Right kidney (tissue), 1 donor: ENCODE data around the gene NID2.

Source experiments
- DNase-seq: peaks from one replicate; pipeline ENCODE4 v3.0.0-alpha.2; 2016

The NID2 gene

DNA sequence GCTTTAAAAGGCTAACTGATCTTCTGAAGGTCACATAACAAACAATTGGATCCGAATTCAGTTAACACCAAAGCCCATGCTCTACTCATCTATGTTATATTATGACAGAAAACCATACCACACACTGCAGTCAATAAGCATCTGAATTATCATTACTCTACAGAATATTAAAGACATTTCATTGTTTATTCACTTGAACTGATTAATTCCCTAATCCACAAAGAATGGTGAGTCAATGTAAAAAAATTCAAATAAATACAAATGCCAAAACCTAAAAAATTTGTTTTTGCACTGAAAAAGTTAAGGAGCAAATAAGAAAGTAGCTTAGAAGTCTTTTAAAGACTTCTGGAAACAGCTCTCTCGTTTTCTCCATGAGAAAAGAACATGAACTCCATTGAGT is 13.7 kb downstream of the NID2 start:
- DNase-seq = no peak

- DNase-seq = no peak
Measured at GRCh38 chr14:52054678-52055077, 14.2 kb downstream of the NID2 start.

DNA sequence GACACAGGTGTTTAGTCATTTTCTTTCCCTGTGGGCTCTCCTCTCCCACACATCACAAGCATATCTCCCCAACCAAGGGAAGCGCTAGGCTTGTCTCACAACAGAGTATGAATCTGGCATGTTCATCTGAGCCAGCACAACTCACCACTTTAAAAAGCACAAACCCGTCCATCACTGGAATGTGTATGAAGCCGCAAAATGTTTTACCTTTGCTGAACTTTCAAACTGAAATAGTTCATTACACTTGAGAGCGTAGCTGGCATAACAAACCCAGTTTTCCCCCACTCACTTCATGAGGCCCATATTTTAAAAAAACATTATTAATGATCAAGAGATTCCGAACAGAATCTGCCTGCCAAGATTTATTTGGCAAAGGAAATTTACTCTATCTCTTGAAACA is 15.8 kb downstream of the NID2 start:
- DNase-seq = no peak

GRCh38 chr14:52052288-52052943 is 16.4 kb downstream of the NID2 start:
- DNase-seq = no peak

DNA sequence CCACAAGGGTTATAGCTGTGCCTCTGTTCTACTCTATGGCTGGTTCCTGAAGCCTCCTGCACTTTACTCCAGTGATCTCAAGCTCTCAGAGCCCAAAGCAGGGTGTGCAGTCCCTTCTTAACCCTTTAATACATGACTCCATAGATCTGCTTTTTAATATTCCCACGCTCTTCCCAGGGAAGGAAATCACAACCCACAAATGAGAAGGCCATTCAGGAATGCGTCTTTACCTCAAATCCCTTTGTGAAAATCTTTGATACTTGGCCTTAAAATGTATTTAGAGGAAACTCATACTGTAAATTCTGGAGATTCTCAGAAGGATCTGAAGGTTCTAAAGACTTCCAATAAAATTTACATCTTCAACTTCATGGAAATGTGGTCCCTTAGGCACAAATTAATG is 17.0 kb downstream of the NID2 start:
- DNase-seq = no peak

DNA sequence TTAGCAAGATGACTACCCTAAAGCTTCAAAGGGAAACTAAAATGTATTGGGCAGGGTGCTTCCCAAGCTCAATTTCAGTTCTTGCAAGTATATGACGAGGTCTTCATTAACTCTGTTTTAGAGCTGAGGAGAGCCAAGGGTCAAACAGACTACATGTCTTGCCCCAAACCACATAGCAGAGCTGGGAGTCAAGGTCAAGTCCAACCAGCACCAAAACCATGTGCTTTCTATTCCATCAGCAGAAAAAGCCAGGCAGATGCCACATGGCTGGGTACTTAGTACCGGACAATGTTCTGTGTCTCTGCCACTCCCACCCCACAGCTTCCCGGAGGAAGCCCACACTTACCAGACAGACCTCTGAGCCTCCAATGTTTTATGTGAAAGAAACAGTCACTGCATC is 17.6 kb downstream of the NID2 start:
- DNase-seq = no peak

DNA sequence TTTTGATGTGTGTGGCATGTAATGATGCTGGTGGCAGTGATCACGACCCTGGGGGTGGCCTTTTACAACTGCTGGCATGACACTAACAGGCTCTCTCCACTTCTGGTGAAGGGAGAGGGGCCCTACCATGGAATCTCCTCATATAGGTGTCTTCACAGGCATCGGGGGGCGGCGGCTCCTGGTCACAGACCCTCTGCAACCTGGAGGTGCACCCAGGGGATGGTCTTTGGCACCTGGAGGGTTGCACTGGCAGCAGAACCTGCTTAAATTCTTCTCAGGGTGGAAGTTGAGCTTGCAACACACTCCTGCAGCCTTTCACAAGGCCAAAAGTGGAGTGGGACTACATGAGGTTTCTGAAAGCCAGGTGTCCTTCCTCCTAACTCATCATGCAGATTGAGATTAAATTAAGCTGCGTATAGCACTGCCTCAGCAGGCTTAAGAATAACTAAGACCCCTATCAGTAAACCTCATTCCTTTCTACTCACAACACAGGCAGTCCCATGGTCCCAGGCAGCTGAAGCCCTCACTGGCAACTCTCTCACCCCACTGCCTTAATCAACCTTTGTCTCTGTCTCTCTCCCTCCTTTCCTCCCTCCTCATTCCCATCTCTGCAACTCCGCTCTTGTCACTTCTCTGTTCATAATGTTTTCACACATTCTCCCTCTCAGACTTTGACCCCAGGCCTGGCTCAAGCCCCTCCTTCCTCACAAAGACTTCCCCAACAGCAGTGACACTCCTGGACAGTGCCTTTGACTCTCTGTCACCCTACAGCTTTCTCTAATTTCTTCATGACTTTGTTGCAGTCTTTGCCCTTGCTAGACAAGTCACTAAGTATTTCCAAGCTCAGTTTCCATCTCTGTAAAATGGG is 18.9 kb downstream of the NID2 start:
- no peak for DNase-seq

DNA sequence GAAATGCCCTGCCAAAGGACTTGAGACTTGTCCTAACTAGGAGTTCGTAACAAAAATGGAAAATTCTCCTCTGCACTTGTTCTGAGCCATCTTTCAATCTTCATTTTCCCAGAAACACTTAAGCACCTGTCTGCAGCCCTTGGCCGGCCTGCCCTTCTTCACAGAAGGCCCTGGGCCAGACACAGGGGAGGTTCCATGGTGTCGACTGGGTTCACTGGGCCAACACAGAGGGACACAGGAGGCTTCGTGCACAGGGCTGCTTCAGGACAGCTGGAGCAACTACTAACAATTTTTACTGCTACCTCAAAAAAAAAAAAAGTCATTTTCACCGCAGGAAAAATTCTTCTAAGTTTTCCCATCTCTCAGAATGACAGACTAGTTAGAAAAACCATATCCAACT is 19.6 kb downstream of the NID2 start:
- no peak for DNase-seq

GRCh38 chr14:52048641-52049204 is 20.1 kb downstream of the NID2 start:
- no peak for DNase-seq

GRCh38 chr14:52048116-52048515 is 20.7 kb downstream of the NID2 start:
- DNase-seq = no peak

GRCh38 chr14:52046376-52046917 is 22.4 kb downstream of the NID2 start:
- no peak for DNase-seq

GRCh38 chr14:52044791-52045522 is 23.9 kb downstream of the NID2 start:
- DNase-seq = no peak

GRCh38 chr14:52043690-52044089 is 25.2 kb downstream of the NID2 start:
- no peak for DNase-seq

GRCh38 chr14:52042371-52043289 is 26.2 kb downstream of the NID2 start:
- no peak for DNase-seq

DNA sequence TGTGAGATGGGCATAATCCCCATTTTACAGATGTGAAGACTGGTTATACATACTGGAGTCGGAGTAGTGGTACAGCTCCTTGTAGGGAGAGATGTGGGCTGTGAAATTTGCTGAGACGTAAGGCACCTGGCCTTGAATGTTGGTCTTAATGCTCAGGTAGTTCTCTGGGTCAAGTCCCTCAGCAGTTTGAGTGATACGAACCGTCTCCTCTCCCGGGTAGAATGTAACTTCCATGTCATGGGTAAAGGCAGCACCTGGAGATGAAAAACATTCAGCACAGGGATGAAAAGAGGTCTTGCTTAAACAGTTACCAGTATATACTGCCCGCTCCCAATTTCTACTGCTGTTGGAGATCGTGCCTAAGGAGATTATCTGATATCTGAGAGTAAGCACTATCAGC is 28.3 kb downstream of the NID2 start:
- no peak for DNase-seq

DNA sequence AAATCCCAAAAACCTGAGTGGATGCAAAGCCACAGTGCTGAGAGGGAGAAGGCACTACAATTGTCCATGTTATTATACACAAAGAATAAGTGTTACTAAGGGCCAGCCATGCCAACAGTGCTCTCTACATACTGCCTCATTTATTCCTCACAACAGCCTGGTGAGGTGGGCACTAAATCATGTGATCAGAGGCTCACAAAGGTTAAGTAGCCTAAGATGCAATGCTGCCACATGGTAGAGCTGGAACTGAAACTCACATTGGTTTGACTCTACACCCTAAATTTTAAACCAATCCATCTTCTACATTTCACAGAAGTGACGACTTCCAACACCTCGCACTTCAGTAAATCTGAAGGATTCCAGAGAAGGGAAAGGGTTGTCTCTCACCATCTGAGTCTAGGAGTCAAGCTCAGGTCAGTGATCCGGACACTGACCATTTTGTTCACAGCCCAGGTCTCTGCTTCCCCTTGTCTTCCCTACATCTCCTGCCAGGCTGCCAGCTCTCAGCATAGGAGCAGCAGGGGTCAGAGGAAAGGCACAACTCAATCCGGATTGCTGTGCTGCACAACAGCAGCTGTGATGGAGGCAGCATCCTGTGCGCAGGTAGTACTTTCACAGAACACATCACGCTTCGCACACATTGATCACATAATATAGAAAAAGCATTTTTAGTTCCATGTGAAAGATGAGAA is 29.6 kb downstream of the NID2 start:
- no peak for DNase-seq

DNA sequence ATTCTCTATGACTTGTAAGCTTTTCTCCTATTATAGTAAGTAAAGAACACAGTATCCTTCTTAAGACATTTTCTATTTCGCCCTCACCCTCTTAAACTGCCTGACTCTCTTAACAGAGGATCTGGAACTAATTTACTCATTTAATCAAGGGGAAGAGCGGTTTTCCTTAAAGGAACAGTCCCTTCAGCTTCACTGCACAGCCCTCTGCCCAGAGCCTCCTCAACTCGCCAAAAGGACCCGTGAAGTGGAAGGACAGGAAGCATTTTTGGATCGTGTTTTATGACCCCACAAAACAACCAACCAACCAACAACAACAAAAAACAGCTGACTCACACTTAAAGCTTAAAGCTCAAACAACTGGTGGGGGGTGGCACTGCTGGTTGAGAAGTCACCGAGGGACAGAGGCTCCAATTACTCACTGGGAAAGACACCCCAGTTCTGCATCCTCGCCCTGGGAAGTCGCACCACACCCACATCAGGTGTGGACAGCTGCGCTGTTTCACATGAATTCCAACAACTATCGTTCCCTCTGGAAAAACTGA is 35.7 kb downstream of the NID2 start:
- DNase-seq = no peak

DNA sequence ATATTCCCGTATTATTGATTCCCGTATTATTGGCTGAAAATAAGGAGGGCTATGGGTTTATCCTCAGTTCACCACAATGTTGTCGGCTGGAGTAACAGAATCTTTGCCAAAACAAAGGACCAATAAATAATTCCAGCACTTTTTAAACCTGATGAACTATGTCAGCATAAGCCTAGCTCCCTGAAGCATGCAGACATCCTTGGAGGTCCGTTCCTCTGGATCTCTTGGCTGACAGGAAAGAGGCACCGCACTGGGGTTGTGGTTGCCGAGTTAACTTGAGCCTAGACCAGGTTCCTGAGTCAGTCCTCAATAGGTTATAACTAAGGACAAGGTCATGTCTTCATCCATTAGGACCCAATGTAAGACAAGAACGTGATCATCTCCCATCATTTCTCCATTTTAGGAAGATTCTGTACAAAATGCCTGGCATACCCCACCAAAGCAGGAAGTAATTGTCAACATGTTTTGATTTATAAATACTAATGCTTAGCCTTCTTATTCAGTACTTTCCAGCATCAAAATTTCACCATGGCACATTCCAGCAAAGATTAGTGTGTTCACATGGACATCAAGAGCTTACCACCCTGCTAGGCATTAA is 36.6 kb downstream of the NID2 start:
- no peak for DNase-seq

- no peak for DNase-seq
Measured at GRCh38 chr14:52031781-52032180, 37.1 kb downstream of the NID2 start.

DNA sequence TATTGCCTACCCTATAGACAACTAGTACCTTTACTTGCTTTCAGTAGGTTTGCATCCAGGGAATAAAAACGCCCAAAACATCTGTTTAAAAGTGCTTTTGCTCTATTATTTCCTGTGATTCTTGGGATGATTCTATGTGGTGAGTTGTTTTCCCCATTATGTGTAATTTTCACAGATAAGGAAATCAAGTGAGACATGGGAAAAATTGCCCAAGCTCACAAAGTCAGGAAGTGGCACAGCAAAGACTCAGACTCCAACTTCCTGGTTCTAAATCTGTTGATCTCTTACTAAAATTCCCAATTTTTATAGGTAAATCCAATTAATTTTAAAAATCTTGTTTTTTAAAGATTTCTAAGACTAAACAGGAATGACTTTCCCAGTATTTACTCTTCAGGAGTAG is 39.0 kb downstream of the NID2 start:
- no peak for DNase-seq
